ENCODE measurements around the gene TSPAN3.
A peak's percentile ranks its signal among the peaks of the same experiment; 100 is the strongest.

TSPAN3 gene

GRCh38 chr15:77083381-77084160 is 12.7 kb upstream of the TSPAN3 start:
- peak; percentile 96 for DNase-seq

DNA sequence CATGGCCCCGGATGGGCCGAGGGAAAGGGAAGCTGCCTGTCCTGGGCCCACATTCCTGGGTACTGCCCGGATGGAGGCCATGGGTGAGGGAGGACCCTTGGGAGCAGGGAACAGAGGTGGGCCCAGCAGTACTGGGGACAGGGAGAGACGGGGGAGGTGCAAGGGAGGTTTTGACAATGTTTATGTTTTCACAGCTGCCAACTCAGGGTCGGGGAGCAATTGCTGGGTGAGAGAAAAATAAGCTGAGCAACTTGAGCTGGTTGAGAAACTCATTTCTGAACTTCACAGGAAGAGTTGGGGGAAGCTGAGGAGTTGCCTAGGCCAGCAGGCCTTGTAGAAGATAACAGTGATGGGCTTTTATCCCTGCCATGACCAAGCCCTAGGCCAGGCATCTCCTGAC is 11.1 kb upstream of the TSPAN3 start:
- no peak for DNase-seq

DNA sequence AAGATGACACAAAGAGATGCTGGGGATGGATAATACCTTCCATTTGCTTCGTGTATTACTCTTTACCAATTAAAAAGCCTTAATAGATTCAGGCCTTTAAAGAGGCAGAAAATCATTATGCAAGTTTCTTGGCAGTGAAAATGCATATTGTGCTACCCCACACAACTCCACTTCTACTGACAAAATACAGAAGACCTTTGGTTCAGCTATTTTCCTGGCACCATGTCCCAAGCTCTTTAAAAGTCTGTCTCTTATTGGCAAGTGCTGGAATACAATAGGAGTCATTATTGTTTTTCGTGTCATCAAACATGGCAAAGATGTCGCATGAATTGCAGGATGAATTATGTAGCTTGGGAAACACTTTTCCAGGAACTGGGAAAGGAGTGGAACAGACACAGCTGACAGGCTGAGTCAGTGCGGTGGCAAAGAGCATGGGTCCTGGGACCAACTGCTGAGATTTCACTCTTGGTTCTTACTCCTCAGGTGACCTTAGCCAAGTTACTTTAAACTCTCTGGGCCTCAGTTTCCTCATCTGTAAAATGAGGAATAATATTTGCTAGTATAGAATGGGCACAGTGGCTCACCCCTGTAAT is 5.5 kb upstream of the TSPAN3 start:
- DNase-seq = no peak

- DNase-seq = no peak
Measured at GRCh38 chr15:77075528-77075927, 4.6 kb upstream of the TSPAN3 start.

DNA sequence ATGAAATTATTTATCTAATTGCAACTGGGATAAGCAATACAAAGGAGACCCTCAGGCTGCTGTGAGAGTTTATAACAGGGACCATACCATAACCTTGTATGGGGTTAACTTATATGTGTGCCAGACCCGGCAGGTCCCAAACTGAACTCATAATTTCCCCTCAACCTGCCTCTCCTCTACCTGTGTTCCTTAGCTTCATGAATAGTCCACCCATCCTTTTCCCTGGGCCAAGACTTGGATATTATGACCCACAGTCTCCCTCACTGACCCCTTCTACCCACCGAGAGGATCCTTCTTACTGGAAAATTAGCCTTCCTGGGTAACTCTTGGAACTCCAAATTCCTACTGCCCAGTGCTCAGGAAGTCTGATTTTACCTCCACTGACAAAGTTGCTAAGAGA is 3.4 kb upstream of the TSPAN3 start:
- no peak for DNase-seq

DNA sequence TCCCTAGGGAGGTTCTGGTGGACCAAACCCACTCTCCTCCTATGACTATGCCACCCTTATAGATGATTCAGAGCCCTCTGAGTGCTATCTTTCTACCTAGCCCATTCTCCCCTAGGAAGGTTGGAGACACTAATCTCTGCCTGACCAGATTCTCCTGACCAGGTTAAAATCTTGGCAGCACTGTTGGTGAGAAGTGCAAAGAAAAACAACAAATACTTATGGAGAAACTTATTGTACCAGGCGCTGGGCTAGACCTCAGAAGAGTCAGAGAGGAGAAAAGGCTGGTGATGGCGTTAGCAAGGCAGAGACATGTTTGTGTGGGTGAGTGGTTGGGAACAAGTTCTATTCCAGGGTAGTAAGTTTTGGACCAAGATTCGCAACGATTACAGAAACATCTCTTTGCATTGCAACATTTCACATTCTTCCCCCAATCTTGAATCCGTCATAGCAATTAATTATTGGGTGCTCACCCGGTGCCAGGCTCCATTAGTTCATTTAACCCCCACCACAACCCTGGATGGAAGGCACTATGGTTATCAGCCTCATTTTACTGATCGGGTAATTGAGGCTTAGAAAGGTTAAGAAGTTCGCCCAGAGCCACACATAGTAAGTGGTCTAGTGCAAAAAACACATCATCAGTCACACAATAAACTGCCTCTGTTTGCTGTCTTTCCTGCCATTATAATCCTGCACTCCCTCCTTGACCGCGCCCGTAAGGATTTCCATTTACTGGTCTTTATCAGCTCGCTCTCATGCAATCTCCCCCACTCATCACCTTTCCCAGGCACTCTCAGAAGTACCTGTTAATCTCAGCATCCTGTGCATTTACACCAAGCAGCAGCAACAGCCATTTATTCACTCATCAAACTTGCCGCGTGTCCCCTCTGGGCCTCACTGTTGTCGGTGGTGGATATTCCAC is 655 bp upstream of the TSPAN3 start:
- DNase-seq = no peak

GRCh38 chr15:77070180-77070494 is 772 bp downstream of the TSPAN3 start:
- no peak for DNase-seq

DNA sequence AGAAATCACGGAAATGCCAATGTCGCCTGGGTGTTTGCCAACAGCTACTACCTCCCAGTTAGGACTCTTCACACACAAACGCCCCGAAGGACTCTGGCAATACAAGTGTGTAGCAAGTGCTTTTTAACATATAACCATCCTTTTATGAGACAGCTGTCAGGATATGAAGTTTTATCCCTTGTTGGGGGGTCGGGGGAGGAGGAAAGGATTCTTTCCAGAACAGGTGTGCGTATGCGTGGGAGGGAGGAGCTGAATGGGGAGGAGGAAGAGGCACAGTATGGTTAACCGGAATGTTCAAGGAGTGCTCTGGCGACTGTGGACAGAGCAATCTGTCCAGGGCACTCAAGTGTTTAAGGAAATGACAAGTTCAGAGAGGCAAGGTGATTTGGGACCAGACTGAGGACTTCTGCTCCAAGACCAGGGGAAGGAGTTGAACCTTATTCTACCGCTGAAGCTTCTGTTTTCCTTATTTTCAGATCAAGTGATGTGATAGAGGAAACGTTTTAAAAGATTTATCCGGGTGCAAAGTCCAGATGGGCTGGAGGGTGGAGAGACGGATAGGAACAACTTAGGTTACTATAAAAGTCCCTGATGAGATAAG is 1.3 kb downstream of the TSPAN3 start:
- peak; percentile 49 for DNase-seq

DNA sequence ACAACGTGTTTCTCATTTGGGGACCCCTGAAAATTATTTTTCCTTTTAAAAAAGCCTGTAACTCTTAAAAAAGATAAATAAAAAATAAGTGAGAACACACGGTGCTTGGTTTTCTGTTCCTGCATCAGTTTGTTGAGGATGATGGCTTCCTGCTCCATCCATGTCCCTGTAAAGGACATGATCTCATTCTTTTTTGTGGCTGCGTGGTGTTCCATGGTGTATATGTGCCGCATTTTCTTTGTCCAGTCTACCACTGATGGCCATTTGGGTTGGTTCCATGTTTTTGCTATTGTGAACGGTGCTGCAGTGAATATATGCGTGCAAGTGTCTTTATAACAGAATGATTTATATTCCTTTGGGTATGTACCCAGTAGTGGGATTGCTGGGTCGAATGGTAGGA is 2.3 kb downstream of the TSPAN3 start:
- DNase-seq = no peak

- no peak for DNase-seq
Measured at GRCh38 chr15:77067691-77068367, 3.1 kb downstream of the TSPAN3 start.

DNA sequence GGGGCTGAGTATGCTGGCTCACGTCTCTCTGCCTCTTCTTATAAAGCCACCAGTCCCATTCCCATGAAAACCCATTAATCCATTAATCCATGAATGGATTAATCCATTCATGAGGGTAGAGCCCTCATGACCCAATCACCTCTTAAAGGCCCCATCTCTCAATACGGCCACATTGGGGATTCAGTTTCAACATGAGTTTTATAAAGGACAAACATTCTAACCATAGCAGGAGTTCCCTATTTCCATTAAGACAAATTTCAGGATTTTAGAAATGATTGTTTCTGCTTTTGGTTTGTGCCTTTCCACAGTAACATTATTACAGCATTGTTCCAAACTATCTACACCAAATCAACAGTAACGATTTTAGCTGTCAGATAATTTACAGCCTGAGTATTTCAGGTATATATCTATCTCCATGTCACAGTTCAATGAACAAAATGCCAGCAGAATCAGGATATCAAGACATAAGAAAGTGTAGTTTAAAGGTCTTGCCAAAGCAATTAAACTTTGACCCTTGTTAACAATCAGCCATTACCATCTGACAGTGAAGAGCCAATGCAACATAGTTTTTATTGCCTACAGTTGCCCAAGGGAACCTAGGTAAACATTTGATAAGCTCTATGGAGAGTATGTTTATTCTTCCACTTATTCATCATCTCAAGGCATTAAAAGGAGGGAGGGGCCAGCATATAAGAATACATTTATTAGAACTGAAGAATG is 3.8 kb downstream of the TSPAN3 start:
- DNase-seq = peak; percentile 58

- peak; percentile 24 for DNase-seq
Measured at GRCh38 chr15:77064539-77065308, 6.2 kb downstream of the TSPAN3 start.

DNA sequence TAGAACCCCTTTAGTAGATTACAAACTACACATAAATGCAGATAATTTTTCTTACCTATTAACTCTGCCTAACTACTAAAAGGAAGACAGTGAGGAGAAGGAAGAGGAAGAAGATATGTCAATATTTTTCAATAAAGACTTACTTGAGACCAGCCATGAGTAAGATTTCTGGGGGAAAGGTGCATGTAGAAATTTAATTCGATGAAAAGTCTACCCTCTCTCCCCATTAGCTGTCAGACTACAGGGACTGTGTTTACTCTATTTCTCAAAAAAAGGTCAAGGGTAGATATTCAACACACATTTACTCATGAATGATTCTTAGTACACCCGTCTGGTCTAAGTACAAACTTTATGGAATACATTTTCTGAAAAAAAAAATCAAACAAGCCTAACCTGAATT is 6.8 kb downstream of the TSPAN3 start:
- no peak for DNase-seq

DNA sequence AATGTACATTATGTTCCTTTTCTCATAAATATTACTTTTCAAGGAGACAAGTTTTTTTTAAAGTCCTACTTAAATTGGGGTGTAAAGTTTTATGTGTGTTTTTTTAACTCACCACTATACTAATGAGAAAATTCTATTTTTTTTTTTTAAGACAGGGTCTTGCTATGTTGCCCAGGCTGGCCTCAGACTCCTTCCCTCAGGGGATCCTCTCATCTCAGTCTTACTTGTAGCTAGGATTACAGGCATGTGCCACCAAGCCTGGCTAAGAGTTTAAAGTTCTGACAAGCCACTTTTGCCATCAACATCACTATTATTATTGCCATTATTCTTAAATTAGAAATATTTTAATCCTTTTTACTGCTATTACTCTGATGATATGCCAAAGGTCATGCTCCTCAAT is 7.7 kb downstream of the TSPAN3 start:
- no peak for DNase-seq

DNA sequence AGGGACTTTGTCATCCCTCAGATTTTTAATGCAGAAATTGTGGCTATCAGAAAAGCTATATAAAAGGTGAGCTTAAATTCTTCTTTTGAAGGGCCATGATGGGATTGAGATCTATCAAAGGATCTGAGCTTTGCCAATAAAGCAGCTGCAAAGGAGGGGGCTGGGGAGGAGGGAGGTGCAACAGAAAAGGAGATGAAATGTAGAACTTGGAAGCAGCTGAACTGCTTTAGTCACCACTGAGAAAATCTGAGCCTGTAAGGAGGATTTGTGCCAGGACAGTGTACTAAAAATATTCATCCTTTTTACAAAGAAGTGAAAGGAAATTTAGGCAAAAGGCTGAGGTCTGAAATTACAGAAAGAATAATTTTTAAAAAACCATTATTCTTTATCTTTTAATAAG is 10.4 kb downstream of the TSPAN3 start:
- DNase-seq = no peak

GRCh38 chr15:77059786-77060361 is 11.0 kb downstream of the TSPAN3 start:
- DNase-seq = no peak

- DNase-seq = no peak
Measured at GRCh38 chr15:77058468-77058867, 12.4 kb downstream of the TSPAN3 start.

- no peak for DNase-seq
Measured at GRCh38 chr15:77057685-77058084, 13.2 kb downstream of the TSPAN3 start.

- DNase-seq = no peak
Measured at GRCh38 chr15:77057072-77057471, 13.8 kb downstream of the TSPAN3 start.

- DNase-seq = no peak
Measured at GRCh38 chr15:77053709-77054108, 17.2 kb downstream of the TSPAN3 start.

GRCh38 chr15:77052556-77052955 is 18.4 kb downstream of the TSPAN3 start:
- DNase-seq = no peak

Measured in DMS53 (cell line).